Erythroblast (primary cell): Measurements from ENCODE around the gene CACNA1B.

Experiments used
- GATA1 ChIP-seq: IDR thresholded peaks from 2 replicates; pipeline ENCODE4 v1.6.1; 2011; ENCODE audit warnings: low read depth, mild to moderate bottlenecking, control low read depth, low read length, moderate library complexity
- POLR2A ChIP-seq: IDR thresholded peaks from 2 replicates; pipeline ENCODE4 v1.6.1; 2011; ENCODE audit warnings: mild to moderate bottlenecking, low read length

GRCh38 chr9:138120511-138121437 is 243.2 kb downstream of the CACNA1B start:
- TF ChIP-seq POLR2A, result no peak
- no peak for TF ChIP-seq GATA1
